Measurements from ENCODE around the gene YIPF1. TPM values are rescaled to one million over a fixed set of nuclear protein-coding genes. Genes with fewer than 3 reads are reported as not detected.
A peak's percentile ranks its signal among the peaks of the same experiment; 100 is the strongest.
"Not testable (repeated sequence)": the region's sequence is repeated elsewhere in the genome, so short reads cannot be mapped to it uniquely, and the experiment has no call there.

The YIPF1 gene
- total RNA-seq, 1 donor from 2014 or later = 42.7 TPM

DNA sequence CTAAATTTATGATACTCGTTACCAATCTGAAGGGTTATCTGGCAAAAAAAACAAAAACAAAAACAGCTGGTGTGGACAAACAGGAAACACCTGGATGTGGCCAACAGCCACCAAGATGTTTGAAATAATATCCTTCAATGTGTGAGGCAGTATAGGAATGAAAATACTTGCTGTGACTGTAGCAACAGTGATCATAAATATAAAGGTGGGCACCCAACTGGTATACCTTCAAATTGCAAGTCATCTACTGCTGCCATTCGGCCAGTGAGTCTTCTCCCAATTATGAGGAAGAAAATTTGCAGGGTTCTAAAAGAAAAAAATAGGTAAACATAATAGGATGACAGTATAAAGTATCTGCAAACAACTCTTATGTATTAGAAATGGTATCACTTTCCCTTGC, 916 bp downstream of the YIPF1 start:
- TF ChIP-seq, protein P1, sequence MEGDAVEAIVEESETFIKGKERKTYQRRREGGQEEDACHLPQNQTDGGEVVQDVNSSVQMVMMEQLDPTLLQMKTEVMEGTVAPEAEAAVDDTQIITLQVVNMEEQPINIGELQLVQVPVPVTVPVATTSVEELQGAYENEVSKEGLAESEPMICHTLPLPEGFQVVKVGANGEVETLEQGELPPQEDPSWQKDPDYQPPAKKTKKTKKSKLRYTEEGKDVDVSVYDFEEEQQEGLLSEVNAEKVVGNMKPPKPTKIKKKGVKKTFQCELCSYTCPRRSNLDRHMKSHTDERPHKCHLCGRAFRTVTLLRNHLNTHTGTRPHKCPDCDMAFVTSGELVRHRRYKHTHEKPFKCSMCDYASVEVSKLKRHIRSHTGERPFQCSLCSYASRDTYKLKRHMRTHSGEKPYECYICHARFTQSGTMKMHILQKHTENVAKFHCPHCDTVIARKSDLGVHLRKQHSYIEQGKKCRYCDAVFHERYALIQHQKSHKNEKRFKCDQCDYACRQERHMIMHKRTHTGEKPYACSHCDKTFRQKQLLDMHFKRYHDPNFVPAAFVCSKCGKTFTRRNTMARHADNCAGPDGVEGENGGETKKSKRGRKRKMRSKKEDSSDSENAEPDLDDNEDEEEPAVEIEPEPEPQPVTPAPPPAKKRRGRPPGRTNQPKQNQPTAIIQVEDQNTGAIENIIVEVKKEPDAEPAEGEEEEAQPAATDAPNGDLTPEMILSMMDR (IDR thresholded peaks at IDR 0.05; ENCODE audit: insufficient read depth, low read length, poor library complexity, severe bottlenecking) = no peak
- no peak overlapping the region for H3K4me3 ChIP-seq (ENCODE audit: low read depth, low read length)

DNA sequence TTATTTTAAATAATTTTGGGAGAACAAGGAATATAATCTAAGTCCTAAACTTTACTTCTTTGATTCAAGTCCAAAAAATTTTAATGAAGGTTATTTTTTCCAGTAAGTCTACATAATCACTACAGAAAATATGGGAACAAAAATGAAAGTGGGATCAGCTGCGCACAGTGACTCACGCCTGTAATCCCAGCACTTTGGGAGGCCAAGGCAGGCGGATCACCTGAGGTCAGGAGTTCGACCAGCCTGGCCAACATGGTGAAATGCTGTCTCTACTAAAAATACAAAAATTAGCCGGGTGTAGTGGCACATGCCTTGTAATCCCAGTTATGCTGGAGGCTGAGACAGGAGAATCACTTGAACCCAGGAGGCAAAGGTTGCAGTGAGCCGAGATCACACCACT, 6.0 kb downstream of the YIPF1 start:
- DNase-seq (ENCODE audit: low read depth); H3K27me3 ChIP-seq (ENCODE audit: control insufficient read depth, insufficient read depth, low read length); H3K36me3 ChIP-seq (ENCODE audit: control insufficient read depth, insufficient read depth, low read length); H3K4me3 ChIP-seq (ENCODE audit: low read depth, low read length): not testable (repeated sequence)

More for the DNA sequence above, 916 bp downstream of the YIPF1 start:
- Histone ChIP-seq H3K27me3 (ENCODE audit: control insufficient read depth, insufficient read depth, low read length) (no peaks in the 10 kb centered on the region), H3K36me3 (ENCODE audit: control insufficient read depth, insufficient read depth, low read length) (no peaks in the 10 kb centered on the region)
- DNase-seq (ENCODE audit: low read depth) = no peak

DNA sequence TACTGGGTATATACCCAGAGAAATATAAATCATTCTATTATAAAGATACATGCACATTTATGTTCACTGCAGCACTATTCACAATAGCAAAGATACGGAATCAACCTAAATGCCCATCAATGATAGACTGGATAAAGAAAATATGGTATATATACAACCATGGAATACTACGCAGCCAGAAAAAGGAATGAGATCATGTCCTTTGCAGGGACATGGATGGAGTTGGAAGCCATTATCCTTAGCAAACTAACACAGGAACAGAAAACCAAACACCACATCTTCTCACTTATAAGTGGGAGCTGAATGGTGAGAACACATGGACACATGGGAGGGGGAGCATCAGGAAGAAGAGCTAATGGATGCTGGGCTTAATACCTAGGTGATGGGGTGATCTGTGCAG, 7.7 kb downstream of the YIPF1 start:
- not testable (repeated sequence) for DNase-seq (ENCODE audit: low read depth); H3K27me3 ChIP-seq (ENCODE audit: control insufficient read depth, insufficient read depth, low read length); H3K36me3 ChIP-seq (ENCODE audit: control insufficient read depth, insufficient read depth, low read length); H3K4me3 ChIP-seq (ENCODE audit: low read depth, low read length)

GRCh38 chr1:53878492-53879105, 11.0 kb downstream of the YIPF1 start:
- TF ChIP-seq, protein P1 (IDR thresholded peaks at IDR 0.05; ENCODE audit: insufficient read depth, low read length, poor library complexity, severe bottlenecking) = peak; percentile 58
- Histone ChIP-seq H3K27me3 (ENCODE audit: control insufficient read depth, insufficient read depth, low read length) (no peaks in the 10 kb centered on the region), H3K4me3 (ENCODE audit: low read depth, low read length) (no peak overlapping the region), H3K36me3 (ENCODE audit: control insufficient read depth, insufficient read depth, low read length) (no peaks in the 10 kb centered on the region)
- DNase-seq (ENCODE audit: low read depth) = peak; percentile 28

DNA sequence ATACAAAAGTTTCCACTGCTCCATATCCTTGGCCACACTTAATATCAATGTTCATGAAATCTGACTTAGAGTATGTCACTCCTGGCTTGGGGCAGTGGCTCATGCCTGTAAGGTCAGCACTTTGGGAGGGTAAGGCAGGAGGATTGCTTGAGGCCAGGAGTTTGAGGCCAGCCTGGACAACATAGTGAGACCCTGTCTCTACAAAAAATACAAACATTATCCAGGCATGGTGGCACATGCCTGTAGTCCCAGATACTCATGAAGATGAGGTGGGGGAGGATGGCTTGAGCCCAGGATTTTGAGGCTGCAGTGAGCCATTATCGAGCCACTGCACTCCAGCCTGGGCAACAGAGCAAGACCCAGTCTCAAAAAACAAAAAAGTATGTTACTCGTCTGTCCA, 14.4 kb downstream of the YIPF1 start:
- H3K27me3 ChIP-seq (ENCODE audit: control insufficient read depth, insufficient read depth, low read length); H3K4me3 ChIP-seq (ENCODE audit: low read depth, low read length); H3K36me3 ChIP-seq (ENCODE audit: control insufficient read depth, insufficient read depth, low read length); DNase-seq (ENCODE audit: low read depth): not testable (repeated sequence)

DNA sequence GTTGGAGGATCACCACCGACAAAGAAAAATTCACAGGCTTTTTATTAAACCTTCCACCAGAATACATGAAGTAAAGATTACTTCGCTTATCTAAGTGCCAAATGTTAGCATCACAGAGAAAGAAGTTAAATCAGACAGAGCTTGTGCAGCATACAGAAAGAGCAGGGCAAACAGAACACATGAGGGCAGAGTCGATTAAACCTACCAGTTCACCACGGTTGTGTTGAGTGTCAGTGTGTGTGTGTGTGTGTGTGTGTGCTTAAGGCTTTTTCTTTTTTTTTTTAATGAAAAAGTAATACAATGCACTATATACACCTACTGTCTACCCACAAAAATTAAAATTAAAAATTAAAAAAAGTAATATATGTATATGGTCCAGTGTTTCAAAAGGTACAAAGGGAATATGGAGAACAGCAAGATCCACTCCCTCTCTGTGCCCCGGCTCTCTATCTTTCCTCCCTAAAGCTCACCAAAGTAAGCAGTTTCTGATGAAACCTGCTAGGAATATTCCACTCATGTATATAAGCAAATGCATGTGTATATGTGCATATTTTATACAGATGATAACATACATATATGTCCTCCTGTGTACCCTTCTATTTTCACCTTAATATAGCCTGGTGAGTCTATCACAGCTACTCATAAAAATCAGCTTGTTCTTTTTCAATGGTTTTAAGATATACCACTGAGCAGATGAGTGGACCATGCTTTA, 17.7 kb downstream of the YIPF1 start:
- Histone ChIP-seq H3K4me3 (ENCODE audit: low read depth, low read length) (no peak overlapping the region), H3K27me3 (ENCODE audit: control insufficient read depth, insufficient read depth, low read length) (no peaks in the 10 kb centered on the region), H3K36me3 (ENCODE audit: control insufficient read depth, insufficient read depth, low read length) (peaks cover 1% of the 10 kb centered on the region)
- TF ChIP-seq, protein P1 (IDR thresholded peaks at IDR 0.05; ENCODE audit: insufficient read depth, low read length, poor library complexity, severe bottlenecking) = no peak
- DNase-seq (ENCODE audit: low read depth) = no peak

- Histone ChIP-seq H3K27me3 (ENCODE audit: control insufficient read depth, insufficient read depth, low read length) (no peaks in the 10 kb centered on the region), H3K4me3 (ENCODE audit: low read depth, low read length) (no peak overlapping the region), H3K36me3 (ENCODE audit: control insufficient read depth, insufficient read depth, low read length) (peaks cover 1% of the 10 kb centered on the region)
- no peak for DNase-seq (ENCODE audit: low read depth)
- TF ChIP-seq, protein P1 (IDR thresholded peaks at IDR 0.05; ENCODE audit: insufficient read depth, low read length, poor library complexity, severe bottlenecking) = no peak
Observed at GRCh38 chr1:53871221-53871620, 18.4 kb downstream of the YIPF1 start.

Measured in kidney epithelial cell (primary cell).